Measurements from ENCODE around the gene TACC2.
"Not testable (repeated sequence)": the region's sequence is repeated elsewhere in the genome, so short reads cannot be mapped to it uniquely, and the experiment has no call there.

Gene TACC2

DNA sequence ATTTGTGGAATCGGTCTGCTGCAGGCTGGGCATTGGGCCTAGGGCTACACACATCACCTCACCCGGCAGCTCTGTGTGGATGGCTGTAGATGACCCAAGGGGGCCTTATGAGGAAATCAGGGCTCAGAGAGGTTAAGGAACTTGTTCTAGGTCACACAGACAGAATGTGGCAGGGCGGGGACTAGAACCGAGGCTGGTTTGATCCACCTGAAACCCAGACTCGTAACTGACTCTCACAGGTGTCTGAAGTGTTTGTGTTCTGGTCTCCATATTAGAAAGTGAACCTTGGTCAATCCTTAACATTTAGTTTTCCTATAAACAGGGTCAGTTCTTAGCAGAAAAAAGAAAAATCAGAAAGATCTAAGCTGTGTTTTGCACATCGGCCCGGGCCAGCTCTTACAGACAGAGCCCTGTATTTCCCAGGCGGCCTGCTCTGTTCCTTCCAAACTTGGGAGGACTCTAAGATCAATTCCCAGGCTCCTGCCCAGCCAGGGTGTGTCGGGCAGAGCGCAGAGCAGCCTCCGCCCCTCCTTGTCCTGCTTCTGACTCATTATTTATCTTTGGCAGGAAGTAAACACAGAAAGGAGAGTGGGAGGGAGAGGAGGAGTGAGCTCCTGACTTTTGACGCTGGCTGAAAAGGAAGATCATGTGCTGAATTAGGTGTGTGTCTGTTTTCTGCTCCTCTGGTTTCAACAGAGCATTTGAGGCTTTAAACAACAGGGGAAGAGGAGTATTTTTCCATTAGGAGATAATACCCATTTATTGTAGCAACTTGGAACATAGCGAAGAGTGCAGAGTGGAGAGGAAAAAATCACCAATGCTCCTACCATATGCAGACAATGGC lies 74.1 kb downstream of the TACC2 start:
- peak; percentile 60 for DNase-seq

DNA sequence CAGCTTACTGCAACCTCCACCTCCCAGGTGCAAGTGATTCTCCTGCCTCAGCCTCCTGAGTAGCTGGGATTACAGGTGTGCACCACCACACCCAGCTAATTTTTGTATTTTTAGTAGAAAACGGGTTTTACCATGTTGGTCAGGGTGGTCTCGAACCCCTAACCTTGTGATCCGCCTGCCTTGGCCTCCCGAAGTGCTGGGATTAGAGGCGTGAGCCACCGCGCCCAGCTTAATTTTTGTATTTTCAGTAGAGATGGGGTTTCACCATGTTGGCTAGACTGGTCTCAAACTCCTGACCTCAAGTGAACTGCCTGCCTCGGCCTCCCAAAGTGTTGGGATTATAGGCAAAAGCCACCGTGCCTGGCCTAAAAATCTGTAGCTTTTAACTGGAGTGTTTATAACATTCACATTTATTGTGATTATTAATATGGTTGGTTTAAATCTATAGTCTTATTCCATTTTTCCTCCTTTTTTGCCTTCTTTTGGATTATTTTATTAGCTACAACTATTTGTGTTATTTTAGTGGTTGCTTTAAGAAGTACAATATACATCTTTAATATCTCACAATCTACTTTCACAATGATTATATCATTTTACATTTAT lies 77.5 kb downstream of the TACC2 start:
- DNase-seq, result not testable (repeated sequence)

DNA sequence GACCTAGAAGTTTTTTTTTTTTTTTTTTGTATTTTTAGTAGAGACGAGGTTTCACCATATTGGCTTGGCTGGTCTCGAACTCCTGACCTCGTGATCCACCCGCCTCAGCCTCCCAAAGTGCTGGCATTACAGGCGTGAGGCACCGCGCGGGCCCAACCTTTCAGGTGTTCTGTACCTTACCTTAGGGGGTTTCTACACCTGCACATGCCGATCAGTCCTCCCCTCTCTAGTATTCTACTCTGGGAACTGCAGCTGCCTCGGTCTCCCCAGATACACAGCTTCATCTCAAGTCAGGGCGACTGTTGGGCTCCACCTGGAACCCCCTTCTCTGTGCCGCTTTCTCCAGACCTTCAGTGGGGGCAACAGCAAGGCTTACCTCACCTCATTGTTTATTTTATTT lies 79.9 kb downstream of the TACC2 start:
- no peak for DNase-seq

DNA sequence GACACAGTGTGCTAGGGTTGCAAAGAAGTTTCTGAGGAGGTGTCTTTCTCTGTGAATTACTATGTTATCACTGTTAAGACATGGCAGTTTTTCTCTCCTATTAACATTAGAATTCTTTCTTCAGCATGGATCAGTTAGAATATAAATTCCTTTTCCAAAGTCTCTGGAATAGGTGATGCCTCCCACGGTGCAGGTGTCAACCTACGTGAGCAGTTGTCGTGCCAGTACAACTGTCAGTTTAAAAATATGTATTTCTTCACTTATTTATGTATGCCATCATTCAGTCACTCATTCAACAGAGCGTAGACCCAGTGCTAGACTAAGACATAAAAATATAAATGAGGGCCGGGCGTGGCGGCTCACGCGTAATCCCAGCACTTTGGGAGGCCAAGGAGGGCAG lies 83.5 kb downstream of the TACC2 start:
- DNase-seq, result no peak

- peak; percentile 26 for DNase-seq
These were observed 84.5 kb downstream of the TACC2 start for GRCh38 chr10:122073508-122073907.

DNA sequence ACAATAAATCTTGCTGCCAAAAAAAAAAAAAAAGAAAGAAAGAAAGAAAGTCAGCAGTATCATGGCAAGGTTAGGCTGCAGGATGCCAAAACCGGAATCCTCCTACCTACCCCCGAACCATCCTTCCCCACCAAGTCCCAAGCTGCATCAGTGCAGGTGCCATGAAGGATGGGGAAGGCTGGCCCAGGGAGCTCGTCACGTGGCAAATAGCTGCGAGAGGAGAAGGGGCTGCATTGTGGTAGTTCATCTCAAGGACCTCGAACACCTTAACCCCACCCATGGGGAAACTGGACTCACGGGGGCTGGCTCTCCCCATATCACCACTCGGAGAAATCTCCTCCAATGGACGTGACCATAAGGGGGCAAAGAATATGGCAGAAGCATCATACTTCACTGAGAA lies 86.2 kb downstream of the TACC2 start:
- DNase-seq, result no peak

- not testable (repeated sequence) for DNase-seq
These were observed 86.9 kb downstream of the TACC2 start for GRCh38 chr10:122075876-122076275.

DNA sequence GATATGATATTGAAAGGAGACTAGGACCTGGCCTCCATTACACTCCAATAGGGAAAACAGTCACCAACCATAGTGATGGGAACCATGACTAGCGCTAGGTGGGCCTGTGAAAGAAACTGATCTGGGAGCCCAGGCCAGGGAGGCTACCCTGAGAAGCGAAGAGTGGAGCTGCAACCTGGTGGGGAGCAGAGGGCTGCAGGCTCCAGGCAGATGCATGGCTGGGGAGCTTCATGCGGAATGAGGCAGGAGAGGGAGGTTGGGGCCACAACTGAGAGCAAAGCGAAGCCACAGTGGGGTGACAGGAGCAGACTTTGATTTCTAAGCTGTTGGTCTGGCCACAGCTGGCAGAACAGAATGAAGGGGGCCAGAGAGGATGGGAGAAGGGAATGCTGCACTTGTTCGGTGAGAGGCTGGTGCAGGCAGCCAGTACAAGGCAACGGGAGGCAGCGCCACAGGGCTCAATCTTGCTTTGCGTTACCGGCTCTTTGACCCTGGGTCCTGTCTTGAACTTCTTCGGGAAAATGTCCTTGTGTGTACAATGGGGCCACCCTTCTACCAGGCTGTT lies 88.4 kb downstream of the TACC2 start:
- DNase-seq, result no peak

- DNase-seq, result no peak
These were observed 89.4 kb downstream of the TACC2 start for GRCh38 chr10:122078326-122078725.

DNA sequence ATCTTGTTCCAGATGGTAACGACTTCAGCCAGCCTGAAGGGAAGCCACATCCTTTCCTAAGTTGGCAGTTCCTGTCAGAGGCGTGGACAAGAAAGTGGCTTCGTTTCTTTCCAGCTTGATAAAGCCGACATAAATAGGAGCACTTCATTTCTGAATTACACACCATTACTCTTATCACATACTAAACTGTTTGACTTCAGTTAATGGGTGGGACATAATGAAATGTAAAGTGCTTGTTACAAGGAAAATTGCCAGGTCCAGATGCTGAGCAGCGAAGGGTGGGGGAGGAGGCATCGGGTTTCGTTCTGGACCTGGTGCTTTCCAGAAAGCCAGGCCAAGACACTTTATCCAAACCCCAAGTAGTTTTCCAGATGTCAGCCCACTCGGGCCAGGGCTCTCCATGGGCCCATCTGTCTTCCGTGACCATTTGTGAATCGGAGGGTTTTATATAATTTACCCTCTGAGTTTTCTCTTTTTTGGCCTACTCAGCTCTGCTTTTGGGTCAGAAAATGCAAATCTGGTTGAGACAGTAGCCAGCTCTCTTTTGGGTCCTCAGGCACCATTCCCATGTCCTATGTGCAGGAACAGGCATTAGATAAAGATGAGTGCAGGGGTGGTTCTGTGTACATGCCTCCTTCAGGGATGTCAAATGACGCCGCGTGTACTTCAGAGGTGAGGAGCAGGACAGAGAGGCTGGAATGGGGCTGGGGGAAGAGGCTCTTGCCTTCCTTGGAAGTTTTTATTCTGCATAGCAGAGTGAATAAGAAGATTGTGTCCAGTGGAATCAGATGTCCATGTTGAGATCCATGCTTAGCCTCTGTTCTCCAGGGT lies 90.2 kb downstream of the TACC2 start:
- DNase-seq, result no peak

DNA sequence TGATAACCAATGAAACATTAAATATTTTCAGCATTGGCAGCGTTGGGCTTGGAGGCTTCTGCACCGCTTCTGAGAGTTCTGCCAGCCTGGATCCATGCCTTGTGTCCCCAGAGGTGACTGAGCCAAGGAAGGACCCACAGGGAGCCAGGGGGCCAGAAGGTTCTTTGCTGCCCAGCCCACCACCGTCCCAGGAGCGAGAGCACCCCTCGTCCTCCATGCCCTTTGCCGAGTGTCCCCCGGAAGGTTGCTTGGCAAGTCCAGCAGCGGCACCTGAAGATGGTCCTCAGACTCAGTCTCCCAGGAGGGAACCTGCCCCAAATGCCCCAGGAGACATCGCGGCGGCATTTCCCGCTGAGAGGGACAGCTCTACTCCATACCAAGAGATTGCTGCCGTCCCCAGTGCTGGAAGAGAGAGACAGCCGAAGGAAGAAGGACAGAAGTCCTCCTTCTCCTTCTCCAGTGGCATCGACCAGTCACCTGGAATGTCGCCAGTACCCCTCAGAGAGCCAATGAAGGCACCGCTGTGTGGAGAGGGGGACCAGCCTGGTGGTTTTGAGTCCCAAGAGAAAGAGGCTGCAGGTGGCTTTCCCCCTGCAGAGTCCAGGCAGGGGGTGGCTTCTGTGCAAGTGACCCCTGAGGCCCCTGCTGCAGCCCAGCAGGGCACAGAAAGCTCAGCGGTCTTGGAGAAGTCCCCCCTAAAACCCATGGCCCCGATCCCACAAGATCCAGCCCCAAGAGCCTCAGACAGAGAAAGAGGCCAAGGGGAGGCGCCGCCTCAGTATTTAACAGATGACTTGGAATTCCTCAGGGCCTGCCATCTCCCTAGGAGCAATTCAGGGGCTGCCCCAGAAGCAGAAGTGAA lies 93.9 kb downstream of the TACC2 start:
- DNase-seq, result no peak

DNA sequence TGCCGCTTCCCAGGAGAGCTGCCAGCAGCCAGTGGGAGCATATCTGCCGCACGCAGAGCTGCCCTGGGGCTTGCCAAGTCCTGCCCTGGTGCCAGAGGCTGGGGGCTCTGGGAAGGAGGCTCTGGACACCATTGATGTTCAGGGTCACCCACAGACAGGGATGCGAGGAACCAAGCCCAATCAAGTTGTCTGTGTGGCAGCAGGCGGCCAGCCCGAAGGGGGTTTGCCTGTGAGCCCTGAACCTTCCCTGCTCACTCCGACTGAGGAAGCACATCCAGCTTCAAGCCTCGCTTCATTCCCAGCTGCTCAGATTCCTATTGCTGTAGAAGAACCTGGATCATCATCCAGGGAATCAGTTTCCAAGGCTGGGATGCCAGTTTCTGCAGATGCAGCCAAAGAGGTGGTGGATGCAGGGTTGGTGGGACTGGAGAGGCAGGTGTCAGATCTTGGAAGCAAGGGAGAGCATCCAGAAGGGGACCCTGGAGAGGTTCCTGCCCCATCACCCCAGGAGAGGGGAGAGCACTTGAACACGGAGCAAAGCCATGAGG lies 94.6 kb downstream of the TACC2 start:
- no peak for DNase-seq

- DNase-seq, result no peak
These were observed 95.5 kb downstream of the TACC2 start for GRCh38 chr10:122084286-122085041.

- no peak for DNase-seq
These were observed 96.5 kb downstream of the TACC2 start for GRCh38 chr10:122085423-122085911.

GRCh38 chr10:122086416-122087240 lies 97.7 kb downstream of the TACC2 start:
- no peak for DNase-seq

DNA sequence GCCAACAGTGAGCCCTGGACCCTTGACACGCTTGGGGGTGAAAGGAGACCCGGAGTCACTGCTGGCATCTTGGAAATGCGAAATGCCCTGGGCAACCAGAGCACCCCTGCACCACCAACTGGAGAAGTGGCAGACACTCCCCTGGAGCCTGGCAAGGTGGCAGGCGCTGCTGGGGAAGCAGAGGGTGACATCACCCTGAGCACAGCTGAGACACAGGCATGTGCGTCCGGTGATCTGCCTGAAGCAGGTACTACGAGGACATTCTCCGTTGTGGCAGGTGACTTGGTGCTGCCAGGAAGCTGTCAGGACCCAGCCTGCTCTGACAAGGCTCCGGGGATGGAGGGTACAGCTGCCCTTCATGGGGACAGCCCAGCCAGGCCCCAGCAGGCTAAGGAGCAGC lies 98.5 kb downstream of the TACC2 start:
- no peak for DNase-seq

- peak; percentile 18 for DNase-seq
These were observed 100.5 kb downstream of the TACC2 start for GRCh38 chr10:122089311-122090017.

GRCh38 chr10:122091722-122092121 lies 102.8 kb downstream of the TACC2 start:
- DNase-seq, result no peak

GRCh38 chr10:122093076-122093475 lies 104.1 kb downstream of the TACC2 start:
- DNase-seq, result no peak

All from MV-4-11 (cell line).